Breast epithelium (tissue), 4 donors: Measurements from ENCODE around the gene C19orf47. TPM values are rescaled to one million over a fixed set of nuclear protein-coding genes. Genes with fewer than 3 reads are reported as not detected.

ENCODE experiments used
- DNase-seq, 2 donors: peaks; one replicate each; pipeline ENCODE4 v3.0.0-alpha.2; 2019; ENCODE audit warnings: low spot score in 2 of 2
- H3K27ac ChIP-seq, 2 donors: fragments of 200-600 bp; sonication (generic) in 1 of 2; one replicate each; pipeline ENCODE4 v1.5.1; 2016 to 2019; ENCODE audit warnings: mild to moderate bottlenecking in 1 of 2
- H3K27me3 ChIP-seq, 2 donors: fragments of 200-600 bp; sonication (generic) in 1 of 2; one replicate each; pipeline versions ENCODE4 v1.5.1 to v1.6.0; 2017 to 2019; ENCODE audit warnings: control low read depth in 1 of 2, mild to moderate bottlenecking in 1 of 2
- H3K36me3 ChIP-seq: fragments of 200-600 bp; one replicate; pipeline ENCODE4 v1.5.1; 2019
- H3K4me1 ChIP-seq, 2 donors: fragments of 200-600 bp; sonication (generic); one replicate each; pipeline ENCODE4 v1.5.1; 2016 to 2019; ENCODE audit warnings: control low read depth in 1 of 2
- H3K4me3 ChIP-seq, 3 donors: fragments of 200-600 bp; sonication (generic); 1 replicate in 2 of 3; 2 replicates in 1 of 3; pipeline ENCODE4 v1.5.1; 2016 to 2019; ENCODE audit warnings: mild to moderate bottlenecking in 3 of 3, moderate library complexity in 2 of 3
- H3K9me3 ChIP-seq, 2 donors: fragments of 200-600 bp; sonication (generic) in 1 of 2; one replicate each; pipeline ENCODE4 v1.5.1; 2016 to 2019; ENCODE audit warnings: control low read depth in 1 of 2
- CTCF ChIP-seq, 3 donors: fragments of 450-650 bp; IDR thresholded peaks; one replicate each; pipeline ENCODE4 v1.5.1; 2016 to 2017; ENCODE audit warnings: antibody characterized with exemption in 3 of 3, mild to moderate bottlenecking in 3 of 3, moderate library complexity in 3 of 3
- POLR2A ChIP-seq: fragments of 450-650 bp; IDR thresholded peaks from one replicate; pipeline ENCODE4 v1.6.1; 2016; ENCODE audit warnings: antibody characterized with exemption, mild to moderate bottlenecking, moderate library complexity
- POLR2AphosphoS5 ChIP-seq, 3 donors: sonication (generic); formaldehyde crosslinking; IDR thresholded peaks; one replicate each; pipeline ENCODE4 v1.6.1; 2017; ENCODE audit warnings: antibody characterized with exemption in 3 of 3
- intact Hi-C: fragments of 100-400 bp; cut with DNase I; formaldehyde crosslinking; loops from one replicate; pipeline ENCODE4 v1.15.1; 2023; ENCODE audit warnings: low total_unique reads
- total RNA-seq, 3 donors: library from RNA; depleted of rRNA; stranded (reverse); fragments of >200 nt; gene quantifications; one replicate each; pipeline ENCODE4 v1.1.0, GENCODE V29; 2016

Gene C19orf47
- total RNA-seq, 3 donors from 2014 or later: 6.7 to 13.0 (median 10.2) TPM

- Histone ChIP-seq H3K9me3 (no peaks in the 10 kb centered on the region), H3K4me1 (no peaks in the 10 kb centered on the region), H3K27ac (no peak overlapping the region), H3K27me3 (no peaks in the 10 kb centered on the region), H3K36me3 (no peaks in the 10 kb centered on the region), H3K4me3 (no peak overlapping the region)
- DNase-seq: no peak
- TF ChIP-seq CTCF (IDR thresholded peaks at IDR 0.05) (no peak), POLR2AphosphoS5 (IDR thresholded peaks at IDR 0.05) (no peak), POLR2A (no peak)
- intact Hi-C loops: no loop called here
Observed at GRCh38 chr19:40271706-40272105, 76.5 kb downstream of the C19orf47 start.

DNA sequence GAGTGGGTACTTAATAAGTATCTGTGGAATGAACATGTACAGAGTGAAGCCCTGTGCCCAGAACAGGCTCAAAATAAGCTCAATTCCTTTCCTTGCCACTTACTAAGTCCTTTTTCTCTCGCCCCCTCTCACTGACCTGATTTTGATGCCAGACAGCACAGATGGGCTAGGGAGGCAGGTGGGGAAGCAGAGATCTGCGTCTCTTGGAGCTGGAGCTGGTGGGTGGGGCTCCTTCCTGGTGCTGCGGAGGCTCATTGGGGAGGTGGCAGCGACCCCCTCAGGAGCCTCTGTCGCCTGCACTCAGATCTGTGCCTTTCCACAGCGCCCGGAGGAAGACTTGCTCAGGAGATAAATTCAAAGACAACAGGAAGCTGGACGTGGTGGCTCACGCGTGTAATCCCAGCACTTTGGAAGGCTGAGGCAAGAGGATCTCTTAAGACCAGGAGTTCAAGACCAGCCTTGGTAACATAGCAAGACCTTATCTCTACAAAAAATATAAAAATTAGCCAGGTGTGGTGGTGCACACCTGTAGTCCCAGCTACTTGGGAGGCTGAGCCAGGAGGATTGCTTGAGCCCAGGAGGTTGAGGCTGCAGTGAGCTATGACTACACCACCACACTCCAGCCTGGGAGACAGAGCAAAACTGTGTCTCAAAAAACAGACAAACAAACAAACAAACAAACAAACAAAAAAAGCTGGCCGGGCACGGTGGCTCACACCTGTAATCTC, 77.7 kb downstream of the C19orf47 start:
- Histone ChIP-seq H3K27ac (no peak overlapping the region), H3K27me3 (no peaks in the 10 kb centered on the region), H3K36me3 (no peaks in the 10 kb centered on the region), H3K4me3 (no peak overlapping the region), H3K4me1 (no peaks in the 10 kb centered on the region), H3K9me3 (no peaks in the 10 kb centered on the region)
- no peak for DNase-seq
- TF ChIP-seq POLR2AphosphoS5 (IDR thresholded peaks at IDR 0.05) (no peak), POLR2A (no peak), CTCF (IDR thresholded peaks at IDR 0.05) (no peak)
- intact Hi-C loops: no loop called here

Other genes with a start within 250 kb of the C19orf47 start
- gene MAP3K10, start 157.0 kb downstream of the C19orf47 start, total RNA-seq: 10 to 100 TPM in 2 of 3 donors, 1 to 10 TPM in 1; 6.1 to 13.5 (median 10.2) TPM
- gene TTC9B, start 130.0 kb downstream of the C19orf47 start, total RNA-seq: under 1 TPM in 1 of 3 donors, not detected in 2; 0.29 TPM
- 1 to 10 TPM in 1 of 3 donors, under 1 TPM in 1, not detected in 1; 0.29 to 2.3 TPM for gene CCNP, start 121.7 kb downstream of the C19orf47 start, total RNA-seq
- gene AKT2, start 63.1 kb downstream of the C19orf47 start, total RNA-seq: 10 to 100 TPM; 83.4 to 88.3 (median 84.9) TPM
- gene PLD3, start 298 bp upstream of the C19orf47 start, total RNA-seq: 100 to 1,000 TPM; 165 to 473 (median 221) TPM
- under 1 TPM in 2 of 3 donors, not detected in 1; 0.16 to 0.33 TPM for gene HIPK4, start 41.8 kb upstream of the C19orf47 start, total RNA-seq
- 1 to 10 TPM; 2.7 to 9.1 (median 5.2) TPM for gene PRX, start 65.0 kb upstream of the C19orf47 start, total RNA-seq
- 10 to 100 TPM; 10.4 to 25.3 (median 18.0) TPM for gene SERTAD1, start 77.6 kb upstream of the C19orf47 start, total RNA-seq
- 10 to 100 TPM; 17.3 to 28.1 (median 25.2) TPM for gene SERTAD3, start 95.9 kb upstream of the C19orf47 start, total RNA-seq
- 100 to 1,000 TPM; 206 to 322 (median 284) TPM for gene BLVRB, start 117.3 kb upstream of the C19orf47 start, total RNA-seq
- 1 to 10 TPM; 1.3 to 1.6 (median 1.6) TPM for gene SPTBN4, start 118.6 kb upstream of the C19orf47 start, total RNA-seq
- gene SHKBP1, start 228.5 kb upstream of the C19orf47 start, total RNA-seq: 10 to 100 TPM; 25.8 to 42.9 (median 34.1) TPM